HEK293T (cell line): ENCODE results near the gene EIF3L.

ENCODE experiments used
- CTCF ChIA-PET: fragments of 350-600 bp; formaldehyde crosslinking; extraction: SDS; loops from one replicate; lab custom pipeline; 2021; ENCODE audit warnings: antibody characterized with exemption, inconsistent platforms; lab: Yijun Ruan, JAX
- POLR2A ChIA-PET: fragments of 350-600 bp; formaldehyde crosslinking; extraction: SDS; loops from one replicate; lab custom pipeline; 2020; ENCODE audit warnings: antibody characterized with exemption, inconsistent platforms; lab: Yijun Ruan, JAX
- DNase-seq: peaks from one replicate; pipeline ENCODE4 v3.0.0; 2012; ENCODE audit warnings: mixed read lengths; ENCODE audit errors: extremely low spot score
- ARNT ChIP-seq: fragments of 450-650 bp; IDR thresholded peaks from 2 replicates; pipeline ENCODE4 v1.6.1; 2017; ENCODE audit warnings: mild to moderate bottlenecking
- BHLHE40 ChIP-seq: fragments of 450-650 bp; IDR thresholded peaks from 2 replicates; pipeline ENCODE4 v1.6.1; 2016; ENCODE audit warnings: mild to moderate bottlenecking, moderate library complexity, borderline replicate concordance
- CTBP1 ChIP-seq: fragments of 450-650 bp; IDR thresholded peaks from 2 replicates; pipeline ENCODE4 v1.6.1; 2016; ENCODE audit warnings: borderline replicate concordance
- ELF4 ChIP-seq: fragments of 450-650 bp; IDR thresholded peaks from 2 replicates; pipeline ENCODE4 v1.6.1; 2017; ENCODE audit warnings: antibody characterized with exemption
- FOXA1 ChIP-seq: fragments of 450-650 bp; IDR thresholded peaks from 2 replicates; pipeline ENCODE4 v1.6.1; 2016; ENCODE audit warnings: mild to moderate bottlenecking
- FOXK2 ChIP-seq: fragments of 450-650 bp; IDR thresholded peaks from 2 replicates; pipeline ENCODE4 v1.6.1; 2016; ENCODE audit warnings: mild to moderate bottlenecking
- FOXM1 ChIP-seq: fragments of 450-650 bp; IDR thresholded peaks from 2 replicates; pipeline ENCODE4 v1.6.1; 2017; ENCODE audit warnings: mild to moderate bottlenecking, borderline replicate concordance
- HDGF ChIP-seq: fragments of 450-650 bp; IDR thresholded peaks from 2 replicates; pipeline ENCODE4 v1.6.1; 2017; ENCODE audit warnings: antibody characterized with exemption, borderline replicate concordance
- L3MBTL2 ChIP-seq: fragments of 450-650 bp; conservative IDR thresholded peaks from 2 replicates; pipeline ENCODE4 v1.6.1; 2016; ENCODE audit warnings: mild to moderate bottlenecking
- LEF1 ChIP-seq: fragments of 450-650 bp; IDR thresholded peaks from 2 replicates; pipeline ENCODE4 v1.6.1; 2017; ENCODE audit warnings: mild to moderate bottlenecking, borderline replicate concordance
- NFRKB ChIP-seq: fragments of 450-650 bp; IDR thresholded peaks from 2 replicates; pipeline ENCODE4 v1.6.1; 2016; ENCODE audit warnings: mild to moderate bottlenecking, moderate library complexity
- PKNOX1 ChIP-seq: fragments of 450-650 bp; IDR thresholded peaks from 2 replicates; pipeline ENCODE4 v1.6.1; 2016
- SP1 ChIP-seq: fragments of 450-650 bp; IDR thresholded peaks from 2 replicates; pipeline ENCODE4 v1.6.1; 2017
- SUZ12 ChIP-seq: fragments of 450-650 bp; IDR thresholded peaks from 2 replicates; pipeline ENCODE4 v1.6.1; 2016; ENCODE audit warnings: mild to moderate bottlenecking
- TARDBP ChIP-seq: fragments of 450-650 bp; IDR thresholded peaks from 2 replicates; pipeline ENCODE4 v1.6.1; 2016
- ZNF384 ChIP-seq: fragments of 450-650 bp; IDR thresholded peaks from 2 replicates; pipeline ENCODE4 v1.6.1; 2016

EIF3L gene

GRCh38 chr22:37924386-37925065 lies 75.3 kb downstream of the EIF3L start:
- ChIA-PET POLR2A (interaction anchor here (1.0 kb wide), 1 partner anchor 19 kb away, joined by 4 read pairs; no protein-coding TSS in a partner anchor), CTCF (no interaction called here)
- TF ChIP-seq BHLHE40 (no peak), TARDBP (no peak), ARNT (no peak), HDGF (no peak), SUZ12 (no peak), LEF1 (no peak)
- no peak for DNase-seq

GRCh38 chr22:37925330-37925729 lies 76.1 kb downstream of the EIF3L start:
- no peak for TF ChIP-seq TARDBP
- TF ChIP-seq SUZ12 = no peak
- TF ChIP-seq SP1 = no peak
- no peak for TF ChIP-seq LEF1
- no peak for TF ChIP-seq ARNT
- no peak for TF ChIP-seq ZNF384
- no peak for TF ChIP-seq BHLHE40
- TF ChIP-seq FOXK2 = no peak
- ChIA-PET CTCF (no interaction called here), POLR2A (no interaction called here)
- DNase-seq = no peak

GRCh38 chr22:37925767-37926166 lies 76.5 kb downstream of the EIF3L start:
- TF ChIP-seq FOXM1 (no peak), ZNF384 (no peak), LEF1 (no peak), FOXA1 (no peak), PKNOX1 (no peak), TARDBP (no peak), NFRKB (no peak), HDGF (no peak), SP1 (no peak), SUZ12 (no peak), ELF4 (no peak), L3MBTL2 (no peak)
- no peak for DNase-seq
- POLR2A ChIA-PET = no interaction called here
- CTCF ChIA-PET = no interaction called here

- DNase-seq = no peak
- ChIA-PET POLR2A (no interaction called here), CTCF (no interaction called here)
- TF ChIP-seq PKNOX1 (no peak), FOXM1 (no peak), ZNF384 (no peak), ARNT (no peak), TARDBP (no peak), L3MBTL2 (no peak), SP1 (no peak), BHLHE40 (no peak), CTBP1 (no peak), LEF1 (no peak), ELF4 (no peak)
These were observed 77.1 kb downstream of the EIF3L start for GRCh38 chr22:37926358-37926757.

GRCh38 chr22:37926771-37927636 lies 77.8 kb downstream of the EIF3L start:
- POLR2A ChIA-PET = interaction anchor here (1.3 kb wide), 1 partner anchor 21 kb away, joined by 3 read pairs; the partner anchor contains the start of gene MICALL1
- no peak for DNase-seq
- TF ChIP-seq FOXA1 (no peak), LEF1 (no peak), PKNOX1 (no peak), NFRKB (no peak), FOXK2 (no peak), L3MBTL2 (no peak), CTBP1 (no peak), BHLHE40 (no peak), TARDBP (no peak), HDGF (no peak)
- CTCF ChIA-PET = no interaction called here

GRCh38 chr22:37927637-37927936 lies 78.4 kb downstream of the EIF3L start:
- TF ChIP-seq FOXA1 (no peak), PKNOX1 (no peak), CTBP1 (no peak), BHLHE40 (no peak), SUZ12 (no peak), FOXK2 (no peak), L3MBTL2 (no peak), FOXM1 (no peak), ZNF384 (no peak), LEF1 (no peak), HDGF (no peak), TARDBP (no peak), NFRKB (no peak), SP1 (no peak), ARNT (no peak), ELF4 (no peak)
- ChIA-PET POLR2A (interaction anchor here (1.3 kb wide), 1 partner anchor 22 kb away, joined by 3 read pairs; the partner anchor contains the start of gene MICALL1), CTCF (no interaction called here)
- DNase-seq = no peak
